GM03348 (cell line): ENCODE results near the gene COL2A1.
A peak's percentile ranks its signal among the peaks of the same experiment; 100 is the strongest.

Source experiments
- DNase-seq: peaks from one replicate; pipeline ENCODE4 v3.0.0; 2012; ENCODE audit warnings: low spot score

COL2A1 gene

DNA sequence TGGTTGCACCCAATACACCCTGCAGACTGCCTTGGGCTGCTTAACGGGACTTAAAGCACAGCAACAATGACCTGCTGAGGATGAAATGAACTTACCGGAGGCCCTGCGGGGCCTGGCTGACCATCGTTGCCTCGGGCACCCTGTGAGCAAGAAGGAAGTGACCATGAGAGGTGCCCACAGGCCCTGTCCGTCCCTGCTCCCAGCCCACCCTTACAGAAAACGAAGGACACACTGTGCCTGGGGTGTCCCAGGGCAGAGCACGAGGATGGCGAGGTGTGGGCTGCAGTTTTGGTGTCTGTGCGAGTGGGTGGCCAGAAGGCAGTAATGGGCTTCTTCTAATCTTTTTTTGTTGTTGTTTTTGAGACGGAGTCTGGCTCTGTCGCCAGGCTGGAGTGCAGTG is 14.6 kb downstream of the COL2A1 start:
- no peak for DNase-seq

DNA sequence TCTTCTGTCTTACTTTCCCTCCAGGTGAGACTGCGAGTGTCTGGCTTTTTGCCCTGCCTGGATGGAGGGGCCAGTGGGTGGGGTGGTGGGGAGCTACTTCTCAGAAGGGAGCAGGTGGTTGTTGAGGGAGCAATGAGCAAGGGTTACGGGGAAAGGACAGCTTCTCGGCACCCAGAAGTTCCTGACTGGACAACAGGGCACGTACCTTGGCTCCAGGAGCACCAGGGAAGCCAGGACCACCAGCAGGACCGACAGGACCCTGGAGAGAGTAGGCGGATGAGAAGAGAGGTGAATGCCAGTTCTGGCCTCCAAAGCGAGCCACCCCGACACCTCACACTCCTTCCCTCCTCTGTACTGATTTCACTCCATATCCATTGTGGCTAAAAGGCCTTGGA is 15.3 kb downstream of the COL2A1 start:
- DNase-seq = no peak

DNA sequence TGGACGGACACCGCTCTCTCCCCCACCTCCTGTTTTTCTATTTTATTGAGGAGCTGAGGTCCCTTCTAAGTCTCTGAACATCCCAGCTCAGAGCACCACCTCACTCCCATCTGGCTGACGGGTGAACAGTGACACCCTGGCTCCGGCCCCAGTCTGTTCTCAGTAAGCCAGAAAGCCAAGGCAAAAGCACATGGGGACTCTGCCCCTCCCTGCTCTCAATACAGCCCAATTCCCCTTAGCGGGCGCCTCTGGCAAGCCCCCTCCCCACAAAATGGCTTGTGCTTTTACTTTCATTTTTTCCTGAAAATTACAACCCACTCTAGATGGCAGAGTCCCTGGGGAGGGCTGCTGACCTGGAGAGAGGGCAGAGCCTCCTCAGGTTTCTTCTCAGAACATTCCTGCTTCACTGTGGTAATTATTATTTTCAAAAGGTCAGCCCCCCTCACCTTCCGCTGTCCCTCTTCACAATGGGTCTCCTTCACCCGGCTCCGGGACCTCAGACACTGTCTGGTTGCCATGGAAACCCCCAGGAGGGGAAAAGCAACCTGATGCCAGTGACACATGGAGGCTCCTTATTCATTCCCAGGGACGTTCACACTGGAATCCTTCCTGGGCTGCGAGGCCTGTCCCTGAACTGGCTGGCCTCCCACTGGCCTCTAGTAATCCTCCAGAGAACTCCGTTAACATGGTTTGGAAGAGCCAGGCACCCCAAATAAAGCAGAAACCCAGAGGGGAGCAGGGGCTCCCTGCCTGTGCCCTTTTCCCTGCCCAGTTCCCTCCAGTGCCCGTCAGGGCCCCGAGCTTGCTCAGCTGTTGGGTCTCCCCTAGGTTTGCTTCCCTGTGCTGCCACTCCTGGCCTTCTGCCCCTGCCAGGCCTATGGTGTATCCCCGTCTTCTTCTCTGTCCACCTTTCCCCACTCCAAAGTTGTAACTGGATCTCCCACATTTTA is 15.9 kb downstream of the COL2A1 start:
- DNase-seq = peak; percentile 36

DNA sequence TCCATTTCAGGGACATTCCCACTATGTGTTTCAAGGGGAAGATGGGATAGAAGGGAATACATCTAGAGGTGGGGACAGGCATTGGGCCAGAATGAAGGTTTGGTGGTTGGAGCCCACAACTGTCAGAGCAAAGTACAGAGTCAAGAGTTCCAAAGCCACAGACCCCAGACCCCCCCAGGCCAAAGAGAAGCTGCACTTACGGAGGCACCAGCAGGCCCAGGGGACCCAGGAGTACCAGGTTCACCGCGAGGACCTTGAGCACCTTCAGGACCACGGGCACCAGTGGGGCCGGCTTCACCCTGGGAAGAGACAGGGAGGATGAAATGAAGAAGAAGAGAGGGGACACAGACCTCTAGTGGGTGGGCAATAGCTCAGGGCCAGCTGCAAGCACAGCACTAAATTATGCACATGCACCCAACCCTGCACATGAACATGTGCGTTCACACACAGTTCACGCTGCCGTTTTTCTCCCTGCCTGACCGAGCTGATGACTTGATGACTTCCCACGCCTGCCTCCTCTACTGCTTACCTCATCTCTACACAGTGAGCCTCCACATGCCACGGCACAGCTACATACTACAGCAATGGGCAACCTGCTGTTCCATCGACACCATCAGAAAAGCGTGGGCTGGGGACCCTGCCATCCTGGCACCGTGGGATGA is 16.7 kb downstream of the COL2A1 start:
- peak; percentile 34 for DNase-seq

DNA sequence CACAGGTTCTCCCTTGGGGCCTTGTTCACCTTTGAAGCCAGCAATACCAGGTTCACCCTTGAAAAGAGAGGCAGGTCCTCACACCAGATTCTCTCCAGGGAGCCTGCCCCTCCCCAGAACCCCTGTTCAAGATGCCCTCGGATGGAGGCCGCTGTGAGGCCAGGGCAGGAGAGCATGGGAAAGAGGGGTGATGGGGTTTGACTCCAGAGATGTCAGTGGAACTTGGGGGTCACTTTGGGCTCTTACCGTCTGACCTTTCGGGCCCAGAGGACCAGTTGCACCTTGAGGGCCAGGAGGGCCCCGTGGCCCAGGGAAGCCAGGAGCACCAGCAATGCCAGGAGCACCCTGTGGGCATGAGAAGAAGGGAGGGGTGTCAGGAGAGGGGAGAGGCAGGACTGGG is 17.4 kb downstream of the COL2A1 start:
- no peak for DNase-seq

DNA sequence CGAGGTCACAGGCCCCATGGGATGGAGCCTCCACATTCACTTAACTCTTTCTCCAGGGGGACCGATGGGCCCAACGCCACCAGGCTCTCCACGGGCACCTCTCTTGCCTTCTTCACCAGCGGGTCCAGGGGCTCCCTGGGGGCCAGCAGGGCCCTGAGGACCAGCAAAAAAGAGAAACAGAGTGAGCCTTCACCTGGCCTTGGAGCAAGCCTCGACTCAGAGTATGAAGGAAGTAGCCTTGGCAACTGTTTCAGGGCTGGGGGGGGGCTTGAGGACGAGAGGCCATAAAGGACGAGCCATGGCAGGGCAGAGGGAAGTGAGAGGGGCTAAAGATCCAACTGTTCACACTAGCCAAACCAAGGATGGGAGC is 18.0 kb downstream of the COL2A1 start:
- no peak for DNase-seq

DNA sequence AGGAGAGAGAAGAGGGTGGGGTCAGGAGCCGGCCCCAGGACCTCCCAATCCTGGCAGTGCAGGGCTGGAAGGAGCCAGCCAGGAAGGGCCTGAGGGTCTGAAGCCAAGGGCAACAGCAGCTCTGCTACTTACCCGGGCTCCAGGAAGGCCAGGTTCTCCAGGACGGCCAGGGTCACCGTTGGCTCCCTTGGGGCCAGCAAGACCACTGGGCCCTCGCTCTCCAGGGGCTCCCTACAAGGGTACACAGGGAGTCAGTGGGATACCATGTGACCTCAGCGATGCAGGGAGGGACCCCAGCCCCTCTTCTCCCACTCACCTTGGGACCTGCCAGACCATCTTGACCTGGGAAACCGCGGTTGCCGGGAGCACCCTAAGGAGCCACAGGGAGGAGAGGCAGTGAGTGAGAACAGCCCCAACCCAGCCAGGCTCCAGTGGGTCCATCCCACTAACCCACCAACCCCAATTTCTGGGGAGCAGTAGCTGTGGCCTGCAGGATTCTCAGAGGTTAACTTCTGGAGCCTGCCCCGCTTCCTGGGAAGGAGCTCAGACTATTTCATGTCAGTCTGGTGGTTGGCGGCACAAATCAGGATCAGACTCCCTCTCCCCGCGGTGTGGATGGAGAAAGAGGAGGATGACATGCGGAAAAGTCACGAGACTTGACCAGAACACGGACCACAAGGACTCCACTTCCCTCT is 18.5 kb downstream of the COL2A1 start:
- no peak for DNase-seq

DNA sequence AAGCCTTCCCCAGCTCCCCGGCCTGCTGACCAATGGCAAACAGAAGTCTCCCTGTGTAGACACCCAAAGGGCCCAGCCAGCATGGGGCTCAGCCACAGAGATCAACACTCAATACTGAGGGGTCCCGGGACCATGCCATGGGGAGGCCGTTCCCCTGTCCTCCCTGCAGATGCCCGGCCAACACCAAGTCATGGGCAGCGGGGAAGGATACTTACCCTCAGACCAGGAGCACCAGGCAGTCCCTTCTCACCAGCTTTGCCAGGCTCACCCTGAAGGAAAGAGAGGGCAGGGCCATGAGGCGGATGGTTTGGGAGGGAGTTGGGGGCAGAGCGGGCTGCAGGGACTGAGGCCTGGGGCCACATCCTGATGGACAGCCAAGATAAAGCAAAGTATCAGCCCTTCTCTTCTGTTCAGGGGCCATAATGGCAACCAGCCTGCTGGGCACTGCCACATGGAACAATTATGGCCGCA is 19.9 kb downstream of the COL2A1 start:
- DNase-seq = no peak

DNA sequence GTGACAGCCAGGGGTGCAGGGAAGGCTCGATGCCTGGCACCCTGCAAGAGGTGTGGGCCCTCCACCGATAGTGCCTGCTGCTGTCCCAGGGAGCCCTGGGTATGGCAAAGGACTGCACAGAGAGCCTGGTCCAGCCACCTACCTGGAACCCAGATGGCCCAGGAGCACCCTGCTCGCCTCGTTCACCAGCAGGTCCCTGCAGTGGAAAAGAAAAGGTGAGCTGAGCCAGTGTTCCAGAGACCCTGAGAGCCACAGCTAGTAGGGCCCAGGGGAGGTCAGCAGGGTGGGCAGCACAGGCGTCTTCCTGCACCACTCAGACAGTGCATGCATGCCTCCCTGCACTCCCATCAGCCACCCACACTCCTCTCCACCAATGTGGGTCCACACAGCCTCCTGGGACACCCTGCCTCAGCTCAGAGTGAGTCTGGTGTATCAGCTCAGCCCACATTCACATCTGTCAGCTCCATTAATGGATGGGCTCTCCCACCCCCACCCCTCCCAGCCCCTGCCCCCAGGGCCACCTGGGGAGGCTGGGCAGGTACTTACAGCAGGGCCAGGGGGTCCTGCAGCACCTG is 20.6 kb downstream of the COL2A1 start:
- DNase-seq = no peak

DNA sequence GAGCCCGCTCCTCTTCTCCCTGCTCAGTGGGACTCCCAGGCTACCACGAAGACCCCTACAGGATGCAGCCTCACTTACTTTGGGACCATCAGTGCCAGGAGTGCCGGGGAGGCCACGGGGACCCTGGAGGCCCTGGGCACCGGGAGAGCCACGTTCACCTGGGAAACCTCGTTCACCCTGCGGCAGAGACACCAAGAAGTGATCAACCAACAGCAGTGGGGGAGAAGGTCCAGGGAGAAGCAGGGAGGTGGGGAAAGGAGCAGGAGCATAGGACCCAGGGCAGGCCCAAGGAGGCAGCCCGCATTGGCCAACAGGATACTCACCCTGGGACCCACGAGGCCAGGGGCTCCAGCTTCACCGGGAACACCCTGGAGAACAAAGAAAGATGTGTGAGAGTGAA is 21.5 kb downstream of the COL2A1 start:
- no peak for DNase-seq

DNA sequence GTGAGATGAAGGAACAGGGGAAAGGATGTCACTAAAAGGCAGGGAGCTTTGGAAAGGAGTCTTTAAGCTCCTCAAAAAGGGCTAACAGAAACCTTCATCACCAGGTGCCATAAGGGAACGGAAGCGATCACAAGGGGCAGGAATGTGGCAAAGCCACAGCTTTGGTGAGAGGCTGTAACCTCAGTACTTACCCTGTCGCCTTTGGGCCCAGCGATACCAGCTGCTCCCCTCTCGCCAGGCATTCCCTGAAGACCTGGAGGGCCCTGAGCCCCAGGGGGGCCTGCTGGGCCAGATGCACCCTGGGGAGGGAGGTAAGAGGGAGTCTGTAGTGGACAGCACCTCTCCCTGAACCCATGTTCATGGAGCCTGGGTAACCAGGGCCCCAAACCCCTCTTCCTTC is 22.0 kb downstream of the COL2A1 start:
- DNase-seq = no peak

DNA sequence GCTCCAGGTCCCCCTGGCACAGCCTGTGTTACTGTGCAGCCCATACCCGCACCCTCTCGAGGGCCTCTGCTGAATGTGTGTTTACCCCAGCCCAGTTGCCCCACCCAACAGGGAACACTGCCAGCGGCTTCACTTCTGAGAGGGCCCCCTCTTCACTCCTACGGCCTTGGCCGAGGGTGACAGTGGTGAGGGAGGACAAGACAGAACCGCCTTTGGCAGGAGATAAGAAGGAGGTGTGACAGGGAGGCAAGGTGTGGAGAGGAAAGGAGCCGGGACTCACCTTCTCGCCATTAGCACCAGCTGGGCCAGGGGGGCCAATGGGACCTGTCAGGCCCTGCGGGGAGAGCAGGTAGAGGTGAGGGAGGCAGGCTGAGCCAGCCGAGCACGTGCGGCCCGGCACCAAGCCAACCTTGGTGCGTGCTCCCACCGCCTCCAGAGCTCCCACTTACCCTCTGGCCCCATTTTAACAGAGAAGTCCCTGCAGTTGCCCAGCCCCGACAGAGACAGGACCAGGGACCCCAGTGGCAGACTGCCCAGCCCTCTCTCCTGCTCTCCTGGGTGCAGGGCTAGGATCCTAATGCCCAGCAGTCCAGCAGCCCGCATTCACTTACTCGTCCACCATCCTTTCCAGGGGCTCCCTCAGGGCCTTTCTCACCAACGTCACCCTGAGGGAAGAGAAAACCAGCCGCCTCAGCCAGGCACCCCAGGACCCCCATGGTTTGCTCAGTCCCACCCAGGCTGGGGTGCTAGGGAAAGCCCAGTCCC is 22.6 kb downstream of the COL2A1 start:
- DNase-seq = no peak

DNA sequence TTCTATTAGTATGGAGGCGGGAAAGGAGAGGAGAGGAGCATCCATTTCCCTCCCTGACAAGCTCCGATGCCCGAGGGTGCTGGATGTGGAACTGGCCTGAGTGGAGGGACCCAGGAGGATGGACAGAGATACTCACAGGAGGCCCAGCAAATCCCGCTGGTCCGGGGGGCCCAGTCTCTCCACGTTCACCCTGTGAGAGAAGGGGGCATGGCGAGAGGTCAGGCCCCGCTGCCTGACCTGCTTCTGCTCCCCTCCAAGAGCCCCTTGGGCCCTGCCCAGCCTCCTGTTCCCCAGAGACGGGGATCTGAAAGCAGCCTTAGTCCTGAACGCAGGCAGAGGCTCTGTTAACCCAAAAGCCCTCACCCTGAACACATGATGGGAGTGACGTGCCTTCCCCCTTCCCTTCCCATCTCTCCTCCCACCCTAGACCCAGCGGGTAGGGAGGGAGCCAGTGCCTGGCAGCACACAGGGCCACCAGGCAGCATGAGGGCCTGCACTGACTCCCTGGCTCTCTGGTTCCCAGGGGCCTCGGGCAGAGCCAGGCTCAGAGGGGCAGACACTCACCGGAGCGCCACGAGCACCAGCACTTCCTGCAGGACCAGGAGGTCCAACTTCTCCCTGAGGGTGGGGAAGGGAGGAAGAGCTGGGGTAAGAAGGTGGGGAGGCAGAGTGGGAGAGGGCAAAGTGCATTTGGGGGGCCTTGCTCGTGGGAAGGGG is 23.3 kb downstream of the COL2A1 start:
- no peak for DNase-seq

DNA sequence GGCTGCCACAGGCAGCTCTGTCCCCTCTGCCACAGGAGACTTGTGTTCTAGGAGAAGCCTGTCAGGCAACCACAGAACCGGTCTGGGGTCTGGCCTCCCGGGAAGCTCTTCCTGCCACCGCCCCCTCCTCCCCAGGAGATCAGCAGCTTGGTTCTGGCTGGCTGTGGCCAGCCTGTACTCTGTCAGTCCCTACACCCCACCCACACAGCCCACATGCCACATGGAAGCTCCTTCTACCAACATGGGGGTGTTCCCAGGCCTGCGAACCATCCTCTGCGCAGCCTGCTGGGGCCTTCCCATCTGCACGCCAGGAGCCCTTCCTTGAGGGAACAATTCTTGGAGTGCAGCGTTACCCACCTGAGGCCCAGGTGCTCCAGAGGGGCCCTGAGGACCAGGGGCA is 24.1 kb downstream of the COL2A1 start:
- no peak for DNase-seq

DNA sequence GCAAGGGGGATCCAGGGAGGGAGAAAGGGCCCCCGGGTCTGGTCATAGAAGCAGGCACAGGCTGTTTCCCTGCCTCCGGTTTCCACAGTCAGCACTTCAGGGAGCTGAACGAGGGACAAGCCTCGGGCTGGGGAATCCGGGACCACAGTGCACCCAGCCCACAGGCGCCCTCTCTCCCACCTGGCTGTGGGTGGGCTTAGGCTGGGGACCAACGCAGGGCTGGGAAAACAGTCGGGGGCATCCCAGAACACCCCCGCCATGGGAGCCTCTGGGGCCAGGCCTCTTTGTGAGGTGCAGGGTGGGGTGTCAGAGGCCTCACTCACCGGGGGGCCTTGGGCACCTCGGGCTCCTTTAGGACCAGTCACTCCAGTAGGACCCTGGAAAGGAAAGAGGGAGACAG is 24.6 kb downstream of the COL2A1 start:
- DNase-seq = no peak

DNA sequence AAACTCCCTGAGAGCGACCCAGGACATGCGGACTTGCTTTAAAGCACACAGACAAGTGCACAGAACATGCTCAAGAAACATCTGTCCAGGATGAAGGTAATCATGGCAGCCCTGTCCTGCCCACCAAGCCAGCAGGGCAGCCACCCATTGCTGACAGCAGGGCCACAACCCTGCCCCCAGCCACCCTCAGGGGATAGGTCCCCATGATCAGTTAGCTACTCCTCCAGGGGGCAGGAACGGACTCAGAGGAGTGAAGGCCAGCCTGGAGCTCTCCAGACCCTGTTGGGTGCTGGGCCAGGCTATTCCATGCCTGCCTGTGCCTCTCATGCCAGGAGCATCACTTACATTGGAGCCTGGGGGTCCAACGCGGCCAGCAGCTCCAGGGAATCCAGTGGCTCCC is 25.1 kb downstream of the COL2A1 start:
- no peak for DNase-seq

DNA sequence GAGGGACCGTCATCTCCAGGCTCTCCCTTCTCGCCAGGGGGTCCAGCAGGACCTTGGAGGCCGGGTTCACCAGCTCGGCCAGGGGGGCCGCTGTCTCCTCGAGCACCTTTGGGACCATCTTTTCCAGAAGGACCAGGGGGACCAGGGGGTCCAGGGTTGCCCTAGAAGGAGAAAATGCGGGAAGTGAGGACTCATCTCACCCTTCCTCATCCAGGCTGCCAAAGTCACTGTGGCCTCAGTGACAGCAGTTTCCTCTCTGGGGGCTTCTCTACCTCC is 25.7 kb downstream of the COL2A1 start:
- DNase-seq = no peak

DNA sequence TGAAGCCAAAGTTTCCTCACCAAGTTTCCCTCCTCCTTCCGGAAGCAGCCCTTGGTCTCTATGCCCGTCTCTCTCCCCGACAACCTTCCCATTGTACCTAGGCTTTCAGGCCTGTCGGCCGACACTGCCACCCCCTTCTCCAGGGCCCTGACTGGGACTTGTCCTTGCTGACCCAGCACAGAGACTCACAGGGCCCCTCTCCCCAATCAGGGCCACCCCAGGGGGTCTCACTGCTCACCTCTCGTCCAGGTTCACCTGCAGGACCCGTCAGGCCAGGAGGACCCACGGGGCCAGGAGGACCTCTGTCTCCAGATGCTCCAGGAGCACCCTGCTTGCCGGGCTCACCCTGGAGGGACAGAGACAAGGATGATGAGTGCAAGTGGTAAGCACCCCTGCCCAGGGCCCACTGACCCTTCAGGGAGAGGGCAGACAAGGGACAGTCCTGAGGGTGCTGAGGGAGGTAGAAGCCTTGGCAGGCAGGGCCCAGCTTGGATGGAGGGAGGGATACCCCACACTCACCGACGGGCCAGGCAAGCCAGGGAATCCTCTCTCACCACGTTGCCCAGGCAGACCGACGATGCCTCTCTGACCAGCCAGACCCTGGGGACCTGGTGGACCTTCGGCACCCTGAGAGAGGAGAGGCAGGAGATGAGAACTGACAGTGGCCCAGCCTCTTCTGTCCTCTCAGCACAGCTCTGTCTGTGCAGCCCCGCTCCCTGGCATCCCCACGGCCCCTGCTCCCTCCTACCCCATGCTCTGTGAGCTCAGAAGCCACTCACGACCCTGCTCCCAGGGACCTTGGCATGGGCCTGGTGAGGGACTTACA is 26.3 kb downstream of the COL2A1 start:
- DNase-seq = no peak

DNA sequence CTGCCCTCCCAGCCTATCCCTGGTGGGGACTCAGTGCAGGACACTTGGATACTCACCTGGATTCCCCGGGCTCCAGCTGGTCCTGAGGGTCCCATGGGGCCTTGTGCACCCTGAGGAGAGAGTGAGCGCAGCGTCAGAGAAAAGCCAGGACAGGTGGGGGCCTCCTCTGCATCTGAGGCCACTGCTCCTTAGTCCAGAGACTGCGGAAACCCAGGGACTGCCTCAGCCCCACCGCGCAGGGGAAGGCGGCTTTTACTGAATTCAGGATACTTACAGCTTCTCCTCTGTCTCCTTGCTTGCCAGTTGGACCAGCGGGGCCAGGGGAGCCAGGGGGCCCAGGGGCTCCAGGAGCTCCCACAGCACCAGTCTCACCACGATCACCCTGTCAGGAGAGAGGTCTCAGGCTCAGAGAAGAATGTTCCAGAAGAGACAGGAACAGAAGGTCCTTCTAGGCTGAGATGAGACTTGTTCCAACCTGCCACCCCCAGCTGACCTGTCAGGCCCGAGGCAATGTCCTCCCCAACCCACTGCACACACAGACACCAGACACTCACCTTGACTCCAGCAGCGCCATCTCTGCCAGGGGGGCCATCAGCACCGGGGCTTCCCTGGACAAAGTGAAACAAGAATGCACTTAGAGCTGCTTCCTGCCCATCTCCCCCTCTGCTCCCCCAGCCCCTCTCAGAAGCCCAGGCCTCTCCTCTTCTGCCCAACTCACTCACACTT is 27.1 kb downstream of the COL2A1 start:
- DNase-seq = no peak

DNA sequence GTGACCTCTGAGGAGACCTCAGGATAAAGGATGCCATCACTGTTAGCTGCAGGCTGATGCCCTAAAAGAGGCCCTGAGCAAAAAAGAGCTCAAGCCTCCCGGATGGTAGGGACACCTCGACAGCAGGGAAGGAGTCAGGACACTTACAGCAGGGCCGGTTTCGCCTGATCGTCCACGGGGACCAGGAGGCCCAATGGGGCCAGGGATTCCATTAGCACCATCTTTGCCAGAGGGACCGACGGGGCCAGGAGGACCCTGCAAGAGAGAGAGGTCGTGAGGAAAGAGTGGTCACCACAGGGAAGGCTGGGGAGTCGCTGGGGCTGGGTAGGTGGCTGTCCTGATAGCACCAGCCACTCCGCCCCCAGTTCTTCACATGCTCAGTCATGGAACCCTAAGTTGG is 28.5 kb downstream of the COL2A1 start:
- no peak for DNase-seq
